HUES6 (cell line): ENCODE data around the gene SENP6.
"Not testable (repeated sequence)": the region's sequence is repeated elsewhere in the genome, so short reads cannot be mapped to it uniquely, and the experiment has no call there.

Experiments
- H3K27ac ChIP-seq: 2 replicates; pipeline ENCODE4 v1.7.0; 2013; ENCODE audit warnings: low read depth, mild to moderate bottlenecking, low read length, inconsistent platforms
- H3K27me3 ChIP-seq: 2 replicates; pipeline ENCODE4 v1.6.1; 2013; ENCODE audit warnings: low read length; ENCODE audit not compliant: control insufficient read depth, insufficient read depth
- H3K36me3 ChIP-seq: 2 replicates; pipeline ENCODE4 v1.6.1; 2013; ENCODE audit warnings: low read length; ENCODE audit not compliant: control insufficient read depth, insufficient read depth
- H3K4me1 ChIP-seq: 2 replicates; pipeline ENCODE4 v1.6.1; 2013; ENCODE audit warnings: low read length; ENCODE audit not compliant: control insufficient read depth, insufficient read depth
- H3K4me3 ChIP-seq: 2 replicates; pipeline ENCODE4 v1.5.1; 2013; ENCODE audit warnings: low read depth, low read length
- H3K9ac ChIP-seq: one replicate; pipeline ENCODE4 v1.6.1; 2013; ENCODE audit warnings: mild to moderate bottlenecking, low read length
- H3K9me3 ChIP-seq: 2 replicates; pipeline ENCODE4 v1.6.1; 2013; ENCODE audit warnings: low read depth, low read length; ENCODE audit not compliant: control insufficient read depth, insufficient read depth

SENP6 gene

GRCh38 chr6:75584552-75584951, 17.1 kb upstream of the SENP6 start:
- not testable (repeated sequence) for H3K9me3 ChIP-seq, H3K27ac ChIP-seq, H3K9ac ChIP-seq, H3K27me3 ChIP-seq, H3K4me1 ChIP-seq, H3K36me3 ChIP-seq, H3K4me3 ChIP-seq

GRCh38 chr6:75588948-75589347, 12.7 kb upstream of the SENP6 start:
- H3K4me1 ChIP-seq = no peaks in the 10 kb centered on the region
- H3K36me3 ChIP-seq = no peaks in the 10 kb centered on the region
- H3K27me3 ChIP-seq = no peaks in the 10 kb centered on the region
- no peak overlapping the region for H3K9ac ChIP-seq
- H3K4me3 ChIP-seq = no peak overlapping the region
- no peak overlapping the region for H3K27ac ChIP-seq
- H3K9me3 ChIP-seq = 0 out of 2 replicates have a peak, but pooled peaks cover 4% of the 10 kb centered on the region

DNA sequence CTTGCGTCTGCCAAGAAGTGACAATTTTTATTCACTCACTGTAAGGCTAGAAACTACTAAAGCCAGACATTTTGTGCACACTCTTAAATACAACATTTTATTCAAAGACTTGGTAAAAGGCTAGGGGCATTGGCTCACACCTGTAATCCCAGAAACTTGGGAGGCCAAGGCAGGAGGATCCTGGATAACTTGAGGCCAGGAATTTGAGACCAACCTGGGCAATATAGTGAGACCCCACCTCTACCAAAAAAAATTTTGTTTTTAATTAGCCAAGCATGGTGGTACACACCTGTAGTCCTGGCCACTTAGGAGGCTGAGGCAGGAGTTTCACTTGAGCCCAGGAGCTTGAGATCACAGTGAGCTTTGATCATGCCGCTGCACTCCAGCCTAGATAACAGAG, 11.3 kb upstream of the SENP6 start:
- no peak overlapping the region for H3K9ac ChIP-seq
- no peak overlapping the region for H3K4me3 ChIP-seq
- no peak overlapping the region for H3K27ac ChIP-seq
- no peaks in the 10 kb centered on the region for H3K4me1 ChIP-seq
- no peaks in the 10 kb centered on the region for H3K27me3 ChIP-seq
- H3K9me3 ChIP-seq = no peaks in the 10 kb centered on the region
- H3K36me3 ChIP-seq = no peaks in the 10 kb centered on the region

DNA sequence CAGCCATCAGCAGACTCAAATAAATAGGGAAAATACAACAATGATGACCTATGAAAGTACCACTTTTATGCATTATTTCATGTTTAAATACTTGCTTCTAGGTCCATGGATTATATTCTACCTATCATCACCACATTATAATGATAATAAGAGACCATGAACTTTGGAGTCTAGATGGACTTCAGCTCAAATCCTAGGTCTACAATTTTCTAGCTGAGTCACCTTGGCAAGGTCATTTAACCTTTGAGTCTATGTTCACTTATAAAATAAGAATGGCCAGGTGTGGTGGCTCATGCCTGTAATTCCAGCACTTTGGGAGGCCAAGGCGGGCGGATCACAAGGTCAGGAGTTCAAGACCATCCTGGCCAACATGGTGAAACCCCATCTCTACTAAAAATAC, 5.3 kb upstream of the SENP6 start:
- not testable (repeated sequence) for H3K9ac ChIP-seq, H3K27me3 ChIP-seq, H3K36me3 ChIP-seq, H3K4me1 ChIP-seq, H3K4me3 ChIP-seq, H3K27ac ChIP-seq, H3K9me3 ChIP-seq

- H3K27ac ChIP-seq = peak overlapping the region; percentile 100; the same call in 1 of the 2 replicates
- peaks cover 5% of the 10 kb centered on the region for H3K4me1 ChIP-seq
- H3K27me3 ChIP-seq = no peaks in the 10 kb centered on the region
- peaks cover 4% of the 10 kb centered on the region; the same call in 1 of the 2 replicates for H3K36me3 ChIP-seq
- peak overlapping the region; percentile 23 for H3K9ac ChIP-seq
- H3K9me3 ChIP-seq = no peaks in the 10 kb centered on the region
- peak overlapping the region; percentile 99 for H3K4me3 ChIP-seq
Observed at GRCh38 chr6:75600768-75601167, 912 bp upstream of the SENP6 start.

GRCh38 chr6:75602246-75603105, 796 bp downstream of the SENP6 start:
- H3K9ac ChIP-seq = peak overlapping the region; percentile 100
- H3K9me3 ChIP-seq = no peaks in the 10 kb centered on the region
- H3K4me1 ChIP-seq = peaks cover 6% of the 10 kb centered on the region
- H3K27ac ChIP-seq = peak overlapping the region; percentile 100
- H3K4me3 ChIP-seq = peak overlapping the region; percentile 99
- peaks cover 4% of the 10 kb centered on the region; the same call in 1 of the 2 replicates for H3K36me3 ChIP-seq
- no peaks in the 10 kb centered on the region for H3K27me3 ChIP-seq

- peak overlapping the region; percentile 100 for H3K9ac ChIP-seq
- H3K27me3 ChIP-seq = no peaks in the 10 kb centered on the region
- H3K9me3 ChIP-seq = no peaks in the 10 kb centered on the region
- H3K4me1 ChIP-seq = peaks cover 9% of the 10 kb centered on the region
- peak overlapping the region; percentile 100; the same call in 1 of the 2 replicates for H3K27ac ChIP-seq
- peak overlapping the region; percentile 99 for H3K4me3 ChIP-seq
- H3K36me3 ChIP-seq = peaks cover 4% of the 10 kb centered on the region; the same call in 1 of the 2 replicates
Observed at GRCh38 chr6:75603106-75603420, 1.4 kb downstream of the SENP6 start.

DNA sequence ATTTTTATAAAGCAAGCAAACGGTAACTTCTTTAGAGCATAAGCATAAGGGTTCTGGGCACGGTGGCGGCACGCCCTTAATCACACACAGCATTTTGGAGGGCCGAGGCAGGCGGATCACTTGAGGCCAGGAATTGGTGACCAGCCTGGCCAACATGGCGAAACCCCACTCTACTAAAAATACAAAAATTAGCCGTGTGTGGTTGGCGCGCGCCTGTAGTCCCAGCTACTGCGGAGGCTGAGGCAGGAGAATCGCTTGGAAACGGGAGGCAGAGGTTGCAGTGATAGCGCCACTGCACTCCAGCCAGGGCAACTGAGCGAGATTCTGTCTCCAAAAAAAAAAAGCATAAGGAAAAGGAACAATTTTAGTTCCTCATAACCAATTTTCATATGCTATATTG, 2.6 kb downstream of the SENP6 start:
- Histone ChIP-seq H3K9me3 (no peaks in the 10 kb centered on the region), H3K4me3 (peak overlapping the region; percentile 99), H3K36me3 (peaks cover 4% of the 10 kb centered on the region; the same call in 1 of the 2 replicates), H3K27me3 (no peaks in the 10 kb centered on the region), H3K27ac (no peak overlapping the region), H3K4me1 (peaks cover 14% of the 10 kb centered on the region), H3K9ac (no peak overlapping the region)

DNA sequence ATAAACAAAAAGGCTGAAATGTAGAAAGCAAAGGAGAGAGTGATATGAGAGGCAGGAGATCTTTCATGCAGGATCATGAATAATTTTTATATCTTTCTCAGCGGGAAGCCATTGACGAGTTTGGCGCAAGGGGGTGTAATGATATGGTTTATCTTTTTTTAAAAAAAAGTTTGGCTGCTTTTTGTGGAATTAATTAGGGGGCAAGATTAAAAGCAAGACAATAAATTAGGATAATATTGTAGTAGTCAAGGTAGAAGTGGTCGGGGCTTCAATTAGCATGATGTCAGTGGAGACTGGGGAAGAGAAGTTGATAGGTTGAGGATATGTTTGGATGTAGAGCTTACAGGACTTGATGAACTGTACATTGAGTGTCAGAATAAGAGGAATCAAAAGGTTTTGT, 4.0 kb downstream of the SENP6 start:
- no peak overlapping the region for H3K4me3 ChIP-seq
- H3K9me3 ChIP-seq = no peaks in the 10 kb centered on the region
- peaks cover 25% of the 10 kb centered on the region for H3K4me1 ChIP-seq
- H3K27ac ChIP-seq = no peak overlapping the region
- H3K27me3 ChIP-seq = no peaks in the 10 kb centered on the region
- H3K9ac ChIP-seq = no peak overlapping the region
- H3K36me3 ChIP-seq = peaks cover 4% of the 10 kb centered on the region; the same call in 1 of the 2 replicates

GRCh38 chr6:75608304-75608703, 6.6 kb downstream of the SENP6 start:
- Histone ChIP-seq H3K36me3 (peaks cover 4% of the 10 kb centered on the region; the same call in 1 of the 2 replicates), H3K4me3 (no peak overlapping the region), H3K9ac (no peak overlapping the region), H3K27ac (no peak overlapping the region), H3K9me3 (no peaks in the 10 kb centered on the region), H3K4me1 (peaks cover 28% of the 10 kb centered on the region), H3K27me3 (no peaks in the 10 kb centered on the region)

GRCh38 chr6:75608956-75609533, 7.4 kb downstream of the SENP6 start:
- no peak overlapping the region for H3K9ac ChIP-seq
- H3K36me3 ChIP-seq = peaks cover 4% of the 10 kb centered on the region; the same call in 1 of the 2 replicates
- H3K4me1 ChIP-seq = peaks cover 28% of the 10 kb centered on the region
- no peak overlapping the region for H3K27ac ChIP-seq
- H3K27me3 ChIP-seq = no peaks in the 10 kb centered on the region
- no peaks in the 10 kb centered on the region for H3K9me3 ChIP-seq
- no peak overlapping the region for H3K4me3 ChIP-seq
